Right lung (tissue), 5 donors: Measurements from ENCODE around the gene SRSF9. TPM values are rescaled to one million over a fixed set of nuclear protein-coding genes. Genes with fewer than 3 reads are reported as not detected.
A peak's percentile ranks its signal among the peaks of the same experiment; 100 is the strongest.
"Not testable (repeated sequence)": the region's sequence is repeated elsewhere in the genome, so short reads cannot be mapped to it uniquely, and the experiment has no call there.

Experiments used
- DNase-seq, 2 donors: peaks; one replicate each; pipeline ENCODE4 v3.0.0-alpha.2; 2013
- polyA plus RNA-seq, 5 donors: library from polyadenylated mRNA; unstranded; fragments of 120-200 nt; gene quantifications; one replicate each; pipeline versions ENCODE4 v1.2.1 to v1.2.3, GENCODE V29; 2013; ENCODE audit warnings: inconsistent platforms in 1 of 5, low replicate concordance in 1 of 5; ENCODE audit not compliant: insufficient read length in 5 of 5, insufficient read depth in 1 of 5

Gene SRSF9
- polyA plus RNA-seq, 5 donors = 174 to 225 (median 192) TPM

- no peak for DNase-seq
Measured at GRCh38 chr12:120488057-120488640, 18.6 kb upstream of the SRSF9 start.

- not testable (repeated sequence) for DNase-seq
Measured at GRCh38 chr12:120487552-120487951, 18.0 kb upstream of the SRSF9 start.

GRCh38 chr12:120485961-120486881 lies 16.7 kb upstream of the SRSF9 start:
- no peak for DNase-seq

GRCh38 chr12:120483621-120484020 lies 14.1 kb upstream of the SRSF9 start:
- DNase-seq = no peak

- no peak for DNase-seq
Measured at GRCh38 chr12:120481022-120481767, 11.6 kb upstream of the SRSF9 start.

GRCh38 chr12:120480211-120480610 lies 10.7 kb upstream of the SRSF9 start:
- no peak for DNase-seq

GRCh38 chr12:120479458-120479857 lies 9.9 kb upstream of the SRSF9 start:
- no peak for DNase-seq

- DNase-seq = no peak
Measured at GRCh38 chr12:120475643-120476042, 6.1 kb upstream of the SRSF9 start.

- no peak for DNase-seq
Measured at GRCh38 chr12:120474616-120474960, 5.0 kb upstream of the SRSF9 start.

GRCh38 chr12:120473807-120474615 lies 4.5 kb upstream of the SRSF9 start:
- DNase-seq = no peak

- no peak for DNase-seq
Measured at GRCh38 chr12:120472521-120472920, 3.0 kb upstream of the SRSF9 start.

GRCh38 chr12:120470150-120470784 lies 719 bp upstream of the SRSF9 start:
- peak in 1 of 2 donors; percentile 10 for DNase-seq

- DNase-seq = peak in 1 of 2 donors; percentile 54
Measured at GRCh38 chr12:120468821-120469449, 613 bp downstream of the SRSF9 start.

GRCh38 chr12:120468325-120468820 lies 1.2 kb downstream of the SRSF9 start:
- DNase-seq = peak in 1 of 2 donors; percentile 46

- DNase-seq = no peak
Measured at GRCh38 chr12:120467439-120467838, 2.1 kb downstream of the SRSF9 start.

GRCh38 chr12:120466560-120467315 lies 2.8 kb downstream of the SRSF9 start:
- DNase-seq = peak in 1 of 2 donors; percentile 13

- DNase-seq = no peak
Measured at GRCh38 chr12:120465756-120466155, 3.8 kb downstream of the SRSF9 start.

- no peak for DNase-seq
Measured at GRCh38 chr12:120463712-120464111, 5.8 kb downstream of the SRSF9 start.

- no peak for DNase-seq
Measured at GRCh38 chr12:120462099-120462640, 7.4 kb downstream of the SRSF9 start.
